GM12865 (cell line): ENCODE measurements around the gene MYO6.
"Not testable (repeated sequence)": the region's sequence is repeated elsewhere in the genome, so short reads cannot be mapped to it uniquely, and the experiment has no call there.

Experiments used
- DNase-seq: peaks from one replicate; pipeline ENCODE4 v3.0.0; 2010; ENCODE audit warnings: low read depth
- H3K4me3 ChIP-seq: 2 replicates; pipeline ENCODE4 v1.5.1; 2011; ENCODE audit warnings: mild to moderate bottlenecking, low read depth, low read length, control low read depth
- CTCF ChIP-seq: IDR thresholded peaks from 2 replicates; pipeline ENCODE4 v1.5.1; 2011; ENCODE audit warnings: low read length, control low read depth, low read depth, inconsistent platforms; ENCODE audit not compliant: insufficient read depth; ENCODE audit errors: missing control alignments

Gene MYO6

GRCh38 chr6:75893776-75894152 lies 144.7 kb downstream of the MYO6 start:
- H3K4me3 ChIP-seq = no peak overlapping the region
- no peak for DNase-seq
- no peak for TF ChIP-seq CTCF

GRCh38 chr6:75896526-75896925 lies 147.5 kb downstream of the MYO6 start:
- no peak for DNase-seq
- no peak overlapping the region for H3K4me3 ChIP-seq
- no peak for TF ChIP-seq CTCF

GRCh38 chr6:75900216-75900615 lies 151.2 kb downstream of the MYO6 start:
- DNase-seq, H3K4me3 ChIP-seq: not testable (repeated sequence)

- not testable (repeated sequence) for H3K4me3 ChIP-seq
These were observed 156.1 kb downstream of the MYO6 start for GRCh38 chr6:75905129-75905528.

GRCh38 chr6:75906871-75907270 lies 157.8 kb downstream of the MYO6 start:
- TF ChIP-seq CTCF = no peak
- no peak for DNase-seq
- no peak overlapping the region for H3K4me3 ChIP-seq

More at GRCh38 chr6:75905129-75905528, 156.1 kb downstream of the MYO6 start:
- DNase-seq = not testable (repeated sequence)

- no peak overlapping the region for H3K4me3 ChIP-seq
- DNase-seq = no peak
- no peak for TF ChIP-seq CTCF
These were observed 158.4 kb downstream of the MYO6 start for GRCh38 chr6:75907444-75907843.

GRCh38 chr6:75913040-75913439 lies 164.0 kb downstream of the MYO6 start:
- TF ChIP-seq CTCF = no peak
- no peak for DNase-seq
- H3K4me3 ChIP-seq = no peak overlapping the region

- H3K4me3 ChIP-seq = no peak overlapping the region
- no peak for DNase-seq
- no peak for TF ChIP-seq CTCF
These were observed 173.2 kb downstream of the MYO6 start for GRCh38 chr6:75922226-75922625.
